CD14-positive monocyte (primary cell): ENCODE results near the gene SMARCC1. TPM values are rescaled to one million over a fixed set of nuclear protein-coding genes. Genes with fewer than 3 reads are reported as not detected.

Experiments used
- DNase-seq, 3 donors: peaks; one replicate each; pipeline ENCODE4 v3.0.0-alpha.2; 2011 to 2022
- H2AFZ ChIP-seq: 2 replicates; pipeline ENCODE4 v1.6.0; 2012; ENCODE audit warnings: mild to moderate bottlenecking, low read depth, low read length, inconsistent platforms; ENCODE audit not compliant: insufficient read depth, poor library complexity, severe bottlenecking
- H3K27ac ChIP-seq, 2 donors: 1 replicate in 1 of 2; 2 replicates in 1 of 2; pipeline ENCODE4 v1.5.1; 2012 to 2013; ENCODE audit warnings: low read length in 2 of 2, control low read depth in 1 of 2, inconsistent platforms in 1 of 2, low read depth in 1 of 2, mild to moderate bottlenecking in 1 of 2
- H3K27me3 ChIP-seq, 2 donors: one replicate each; pipeline versions ENCODE4 v1.6.0 to v1.6.1; 2011 to 2013; ENCODE audit warnings: low read length in 2 of 2; ENCODE audit not compliant: control insufficient read depth in 2 of 2, insufficient read depth in 2 of 2
- H3K36me3 ChIP-seq, 2 donors: replicated peaks in 1 of 2; 1 replicate in 1 of 2; 2 replicates in 1 of 2; pipeline versions ENCODE4 v1.5.1 to v1.6.1; 2012 to 2013; ENCODE audit warnings: low read length in 2 of 2, control low read depth in 1 of 2, inconsistent platforms in 1 of 2, mild to moderate bottlenecking in 1 of 2; ENCODE audit not compliant: insufficient read depth in 2 of 2, control insufficient read depth in 1 of 2
- H3K4me1 ChIP-seq, 2 donors: 1 replicate in 1 of 2; 2 replicates in 1 of 2; pipeline versions ENCODE4 v1.5.1 to v1.6.1; 2012 to 2013; ENCODE audit warnings: low read length in 2 of 2, control low read depth in 1 of 2, inconsistent platforms in 1 of 2, mild to moderate bottlenecking in 1 of 2, moderate library complexity in 1 of 2; ENCODE audit not compliant: insufficient read depth in 2 of 2, control insufficient read depth in 1 of 2
- H3K4me2 ChIP-seq: replicated peaks from 2 replicates; pipeline ENCODE3; 2012; ENCODE audit warnings: low read length, moderate library complexity, mild to moderate bottlenecking; ENCODE audit not compliant: poor library complexity, severe bottlenecking; ENCODE audit errors: extremely low read depth
- H3K4me3 ChIP-seq, 3 experiments: fragments of 200-600 bp in 1 of 3; sonication (generic) in 1 of 3; replicated peaks in 1 of 3; 1 replicate in 2 of 3; 2 replicates in 1 of 3; pipeline ENCODE4 v1.5.1; 2011 to 2013; ENCODE audit warnings: low read length in 3 of 3, mild to moderate bottlenecking in 3 of 3, control low read depth in 2 of 3, low read depth in 2 of 3, inconsistent platforms in 1 of 3, moderate library complexity in 1 of 3
- H3K79me2 ChIP-seq: 2 replicates; pipeline ENCODE4 v1.6.0; 2012; ENCODE audit warnings: mild to moderate bottlenecking, control low read depth, inconsistent platforms, low read length, moderate library complexity; ENCODE audit not compliant: insufficient read depth
- H3K9ac ChIP-seq: 2 replicates; pipeline ENCODE4 v1.6.0; 2017; ENCODE audit warnings: low read length, mild to moderate bottlenecking; ENCODE audit not compliant: insufficient read depth, poor library complexity, severe bottlenecking
- H3K9me3 ChIP-seq, 2 donors: replicated peaks in 1 of 2; 1 replicate in 1 of 2; 2 replicates in 1 of 2; pipeline versions ENCODE4 v1.5.1 to v1.6.1; 2012 to 2013; ENCODE audit warnings: low read length in 2 of 2, control low read depth in 1 of 2; ENCODE audit not compliant: control insufficient read depth in 1 of 2, insufficient read depth in 1 of 2
- H4K20me1 ChIP-seq: 2 replicates; pipeline ENCODE4 v1.6.0; 2012; ENCODE audit warnings: mild to moderate bottlenecking, low read length, control low read depth, moderate library complexity; ENCODE audit not compliant: insufficient read depth
- H3K27ac Mint-ChIP-seq, 7 donors: one replicate each; pipeline ENCODE4 v1.8.0; 2020; ENCODE audit warnings: mild to moderate bottlenecking in 7 of 7, mixed read lengths in 7 of 7, moderate library complexity in 6 of 7, inconsistent platforms in 2 of 7
- H3K27me3 Mint-ChIP-seq, 3 donors: one replicate each; pipeline ENCODE4 v1.8.0; 2021 to 2022; ENCODE audit warnings: low read depth in 3 of 3, mild to moderate bottlenecking in 3 of 3, mixed read lengths in 3 of 3, moderate library complexity in 3 of 3, inconsistent platforms in 1 of 3
- H3K36me3 Mint-ChIP-seq, 2 donors: one replicate each; pipeline ENCODE4 v1.8.0; 2020; ENCODE audit warnings: mixed read lengths in 2 of 2, inconsistent platforms in 1 of 2, mild to moderate bottlenecking in 1 of 2
- H3K4me1 Mint-ChIP-seq: one replicate; pipeline ENCODE4 v1.8.0; 2020; ENCODE audit warnings: mild to moderate bottlenecking, mixed read lengths
- H3K4me3 Mint-ChIP-seq, 2 donors: one replicate each; pipeline ENCODE4 v1.8.0; 2020; ENCODE audit warnings: mild to moderate bottlenecking in 2 of 2, mixed read lengths in 2 of 2, moderate library complexity in 1 of 2
- H3K9me3 Mint-ChIP-seq, 7 donors: one replicate each; pipeline ENCODE4 v1.8.0; 2020 to 2022; ENCODE audit warnings: mixed read lengths in 7 of 7, mild to moderate bottlenecking in 6 of 7, moderate library complexity in 6 of 7, inconsistent platforms in 2 of 7
- CTCF ChIP-seq: fragments of 200-600 bp; IDR thresholded peaks from one replicate; pipeline ENCODE4 v1.8.0; 2022; ENCODE audit warnings: antibody characterized with exemption, mild to moderate bottlenecking
- WGBS: methylation state at CpG from one replicate; pipeline ENCODE4 v1.1.5; 2013; ENCODE audit warnings: missing lambda C conversion rate; ENCODE audit not compliant: insufficient coverage; 5-methylcytosine and 5-hydroxymethylcytosine counted together
- intact Hi-C, 2 donors: fragments of 100-400 bp; cut with micrococcal nuclease; formaldehyde crosslinking; loops; one replicate each; pipeline versions ENCODE4 v1.15.0 to v1.15.1; 2023
- polyA plus RNA-seq, 3 donors: library from polyadenylated mRNA; depleted of rRNA in 1 of 3; unstranded in 2 of 3; stranded (reverse) in 1 of 3; fragments of 300-500 nt in 2 of 3; fragments of >200 nt in 1 of 3; fragmentation: Illumina TruSeq in 2 of 3; gene quantifications; 1 replicate in 2 of 3; 2 replicates in 1 of 3; pipeline ENCODE4 v1.2.3, GENCODE V29; 2012 to 2021

Gene SMARCC1
- polyA plus RNA-seq, 3 donors: 8.8 to 33.5 (median 20.5) TPM

- Histone ChIP-seq H4K20me1 (no peaks in the 10 kb centered on the region), H2AFZ (no peak overlapping the region), H3K9ac (no peak overlapping the region), H3K36me3 (peaks cover 52 to 76% of the 10 kb centered on the region in 2 donors), H3K27me3 (no peaks in the 10 kb centered on the region), H3K9me3 (no peaks in the 10 kb centered on the region), H3K27ac (no peak overlapping the region), H3K79me2 (no peaks in the 10 kb centered on the region), H3K4me3 (no peak overlapping the region), H3K4me1 (no peaks in the 10 kb centered on the region), H3K4me2 (no peak overlapping the region)
- no peak for DNase-seq
- intact Hi-C loops: no loop called here
- H3K9me3 Mint-ChIP-seq: no peaks in the 10 kb centered on the region
- H3K27ac Mint-ChIP-seq: no peak overlapping the region
- WGBS: 100% methylated on average over 1 of the region's 7 CpGs
- no peak for TF ChIP-seq CTCF
- peak overlapping the region in 1 of 2 donors; percentile 37 for H3K4me3 Mint-ChIP-seq
- H3K4me1 Mint-ChIP-seq: no peaks in the 10 kb centered on the region
- H3K27me3 Mint-ChIP-seq: no peaks in the 10 kb centered on the region
- H3K36me3 Mint-ChIP-seq: peaks cover 61 to 73% of the 10 kb centered on the region in 2 donors
These were observed 193.6 kb downstream of the SMARCC1 start for GRCh38 chr3:47588053-47588452.

DNA sequence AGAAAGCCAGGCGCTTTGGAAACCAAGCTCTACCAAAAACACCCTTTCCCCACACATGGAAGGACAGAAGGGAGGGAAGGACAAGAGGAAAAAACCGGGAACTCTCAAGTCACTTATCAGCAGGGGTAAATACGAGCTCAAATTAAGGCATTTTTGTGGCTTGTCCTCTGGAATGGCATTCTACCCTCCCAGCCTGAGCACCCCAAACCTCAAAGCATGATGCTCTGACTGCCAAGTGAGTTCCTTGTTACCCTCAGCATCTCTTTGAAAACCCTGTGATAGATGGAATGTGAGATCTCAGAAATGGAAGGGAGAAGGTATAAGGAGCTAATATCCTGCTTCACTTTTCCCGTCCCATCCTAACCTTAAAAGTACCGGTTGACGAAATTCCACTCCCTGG lies 194.9 kb downstream of the SMARCC1 start:
- Histone ChIP-seq H3K4me3 (no peak overlapping the region), H3K9me3 (no peaks in the 10 kb centered on the region), H4K20me1 (no peaks in the 10 kb centered on the region), H3K27me3 (peaks cover 5 to 6% of the 10 kb centered on the region in 2 donors), H3K9ac (no peak overlapping the region), H3K36me3 (peaks cover 52 to 65% of the 10 kb centered on the region in 2 donors), H3K4me1 (no peaks in the 10 kb centered on the region), H3K79me2 (no peaks in the 10 kb centered on the region), H2AFZ (no peak overlapping the region), H3K27ac (no peak overlapping the region), H3K4me2 (no peak overlapping the region)
- Mint-ChIP-seq H3K27ac (no peak overlapping the region), H3K36me3 (peaks cover 55 to 61% of the 10 kb centered on the region in 2 donors), H3K4me3 (no peak overlapping the region), H3K4me1 (no peaks in the 10 kb centered on the region), H3K9me3 (peaks cover 0 to 2% (median 0%) of the 10 kb centered on the region in 7 donors), H3K27me3 (peaks cover 2 to 11% (median 3%) of the 10 kb centered on the region in 3 donors)
- DNase-seq: no peak
- no peak for TF ChIP-seq CTCF
- WGBS: 80% methylated on average over 1 of the region's 6 CpGs
- intact Hi-C loops: no loop called here
